ENCODE data around the gene FBXO30.

FBXO30 gene

DNA sequence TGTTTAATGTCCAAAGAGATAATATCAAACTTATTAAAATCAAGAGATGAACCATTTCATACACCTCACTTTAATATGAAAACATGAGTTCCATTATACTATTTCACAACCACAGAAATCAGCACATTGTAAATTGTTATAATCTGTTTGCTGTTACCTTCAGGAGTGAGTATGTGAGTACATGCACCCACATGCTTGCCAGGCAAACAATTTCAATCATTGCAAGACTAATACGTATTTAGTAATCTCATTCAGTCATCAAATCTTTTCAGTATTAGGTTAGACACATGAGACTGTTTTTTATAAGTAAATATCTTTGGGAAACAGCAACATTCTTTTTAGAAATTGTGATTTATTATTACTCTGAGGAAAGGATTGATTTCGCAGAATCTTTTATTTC is 70.0 kb downstream of the FBXO30 start:
- no peak for DNase-seq

Measured in CD4-positive, alpha-beta T cell treated with Interleukin-1 beta for 1 hour (primary cell).